ENCODE measurements around the gene RNMT.

The RNMT gene

DNA sequence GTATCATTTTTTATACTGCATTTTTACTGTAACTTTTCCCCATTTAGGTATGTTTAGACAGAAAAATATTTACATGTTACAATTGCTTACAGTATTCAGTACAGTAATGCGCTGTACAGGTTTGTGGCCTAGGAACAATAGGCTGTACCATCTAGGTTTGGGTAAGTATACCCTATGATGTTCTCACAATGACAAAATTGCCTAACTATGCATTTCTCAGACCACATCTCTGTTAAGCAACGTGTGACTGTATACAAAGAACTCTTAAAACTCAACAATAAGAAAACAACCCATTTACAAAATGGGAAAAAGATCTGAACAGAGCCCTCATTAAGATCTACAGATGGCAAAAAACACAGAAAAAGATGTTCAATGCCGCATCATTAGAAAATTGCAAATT is 29.5 kb upstream of the RNMT start:
- no peak overlapping the region for H3K4me3 ChIP-seq
- no peaks in the 10 kb centered on the region for H3K4me1 ChIP-seq
- H3K9ac ChIP-seq, result no peak overlapping the region
- no peak overlapping the region for H3K27ac ChIP-seq
- peaks cover 36 to 60% (median 49%) of the 10 kb centered on the region in 11 experiments for H3K36me3 ChIP-seq
- H4K20me1 ChIP-seq, result peaks cover 0 to 34% (median 0%) of the 10 kb centered on the region in 11 experiments; a peak in 4 of 22 replicates
- H3K9me3 ChIP-seq (replicated peaks in 1 of 11), result peaks cover 74 to 97% (median 89%) of the 10 kb centered on the region in 11 experiments
- no peaks in the 10 kb centered on the region for H3K27me3 ChIP-seq
- no peak overlapping the region for H3K4me2 ChIP-seq
- no peak for TF ChIP-seq Cebpa-rat (IDR thresholded peaks at IDR 0.05)

DNA sequence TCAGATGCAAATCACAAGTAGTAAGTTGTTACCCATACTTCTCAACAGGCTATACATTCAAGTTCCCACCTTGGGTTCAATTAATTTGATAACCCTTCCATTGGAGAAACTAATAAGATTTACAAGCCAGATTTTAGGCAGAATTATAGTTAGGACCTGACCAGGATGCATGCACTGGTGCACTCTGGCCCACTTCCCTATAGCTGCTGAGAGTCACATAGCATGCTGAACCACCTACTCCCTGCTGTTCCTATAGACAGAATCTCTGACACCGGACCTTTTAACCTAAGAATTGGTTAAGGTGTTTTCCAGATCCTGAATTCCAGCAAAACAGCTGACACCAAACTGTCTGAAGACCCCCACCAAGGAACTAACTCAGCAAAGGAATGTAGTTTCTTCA is 26.3 kb upstream of the RNMT start:
- peaks cover 54 to 89% (median 80%) of the 10 kb centered on the region in 11 experiments for H3K36me3 ChIP-seq
- no peak overlapping the region for H3K4me3 ChIP-seq
- no peak for TF ChIP-seq Cebpa-rat (IDR thresholded peaks at IDR 0.05)
- H3K27me3 ChIP-seq, result no peaks in the 10 kb centered on the region
- H3K9ac ChIP-seq, result no peak overlapping the region
- H3K9me3 ChIP-seq (replicated peaks in 1 of 11), result peaks cover 94 to 100% (median 99%) of the 10 kb centered on the region in 11 experiments
- no peak overlapping the region for H3K27ac ChIP-seq
- H4K20me1 ChIP-seq, result peaks cover 0 to 34% (median 0%) of the 10 kb centered on the region in 11 experiments; a peak in 4 of 22 replicates
- H3K4me1 ChIP-seq, result no peaks in the 10 kb centered on the region
- H3K4me2 ChIP-seq, result no peak overlapping the region

DNA sequence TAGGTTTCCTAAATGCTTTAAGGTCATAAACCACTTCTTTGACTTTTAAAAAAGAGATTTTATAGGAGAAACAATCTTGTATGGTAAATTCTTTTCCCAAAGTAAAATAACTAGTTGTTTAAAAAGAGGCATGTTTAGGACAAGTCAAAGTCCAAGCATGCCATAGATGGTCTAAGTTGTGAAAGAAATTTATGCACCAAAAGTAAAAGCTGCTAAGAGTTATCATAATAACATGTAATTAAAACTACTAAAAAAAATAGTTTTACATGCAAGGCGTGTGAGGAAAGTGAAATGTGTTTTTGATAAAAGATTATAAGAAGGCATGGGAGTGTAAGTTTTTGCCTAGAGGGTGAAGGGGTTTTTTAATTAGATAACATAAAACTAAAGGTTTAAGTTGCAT is 22.6 kb upstream of the RNMT start:
- H3K4me3 ChIP-seq, result no peak overlapping the region
- H3K9me3 ChIP-seq (replicated peaks in 1 of 11), result peaks cover 96 to 100% (median 100%) of the 10 kb centered on the region in 11 experiments
- no peaks in the 10 kb centered on the region for H3K27me3 ChIP-seq
- no peak for TF ChIP-seq Cebpa-rat (IDR thresholded peaks at IDR 0.05)
- H3K36me3 ChIP-seq, result peaks cover 70 to 97% (median 90%) of the 10 kb centered on the region in 11 experiments
- H3K4me2 ChIP-seq, result no peak overlapping the region
- H3K27ac ChIP-seq, result no peak overlapping the region
- H4K20me1 ChIP-seq, result peaks cover 0 to 25% (median 0%) of the 10 kb centered on the region in 11 experiments; a peak in 2 of 22 replicates
- H3K4me1 ChIP-seq, result no peaks in the 10 kb centered on the region
- no peak overlapping the region for H3K9ac ChIP-seq

DNA sequence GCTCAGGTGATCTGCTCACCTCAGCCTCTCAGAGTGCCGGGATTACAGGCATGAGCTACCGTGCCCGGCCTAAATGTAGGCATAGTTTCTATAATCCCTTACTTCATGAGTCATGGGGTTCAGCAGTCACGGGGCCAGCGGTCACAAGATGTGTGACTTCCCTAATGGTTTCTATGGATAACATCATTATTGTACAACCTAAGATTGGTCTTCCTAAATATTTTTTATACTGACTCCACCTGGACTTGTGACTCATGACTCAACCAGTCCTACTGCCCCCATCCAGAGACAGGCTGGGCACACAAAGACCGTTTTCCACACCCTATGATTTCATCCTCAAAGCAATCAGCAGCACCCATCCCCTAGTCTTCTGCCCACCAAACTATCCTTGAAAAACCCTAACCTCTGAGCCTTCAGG is 16.1 kb upstream of the RNMT start:
- peaks cover 40 to 81% (median 69%) of the 10 kb centered on the region in 11 experiments for H3K36me3 ChIP-seq
- H3K9me3 ChIP-seq (replicated peaks in 1 of 11), result peaks cover 30 to 75% (median 71%) of the 10 kb centered on the region in 11 experiments
- no peak overlapping the region for H3K9ac ChIP-seq
- H3K27ac ChIP-seq, result peak overlapping the region in 1 of 11 experiments; percentile 17; a peak in 2 of 22 replicates
- H3K4me2 ChIP-seq, result 0 out of 22 replicates have a peak overlapping the region, but pooled peaks of 1 of the 11 experiments have one; percentile 5
- no peaks in the 10 kb centered on the region for H3K27me3 ChIP-seq
- H3K4me1 ChIP-seq, result peaks cover 0 to 12% (median 0%) of the 10 kb centered on the region in 10 experiments; a peak in 1 of 20 replicates
- no peak for TF ChIP-seq Cebpa-rat (IDR thresholded peaks at IDR 0.05)
- no peak overlapping the region for H3K4me3 ChIP-seq
- H4K20me1 ChIP-seq, result peaks cover 0 to 77% (median 23%) of the 10 kb centered on the region in 11 experiments; a peak in 14 of 22 replicates

DNA sequence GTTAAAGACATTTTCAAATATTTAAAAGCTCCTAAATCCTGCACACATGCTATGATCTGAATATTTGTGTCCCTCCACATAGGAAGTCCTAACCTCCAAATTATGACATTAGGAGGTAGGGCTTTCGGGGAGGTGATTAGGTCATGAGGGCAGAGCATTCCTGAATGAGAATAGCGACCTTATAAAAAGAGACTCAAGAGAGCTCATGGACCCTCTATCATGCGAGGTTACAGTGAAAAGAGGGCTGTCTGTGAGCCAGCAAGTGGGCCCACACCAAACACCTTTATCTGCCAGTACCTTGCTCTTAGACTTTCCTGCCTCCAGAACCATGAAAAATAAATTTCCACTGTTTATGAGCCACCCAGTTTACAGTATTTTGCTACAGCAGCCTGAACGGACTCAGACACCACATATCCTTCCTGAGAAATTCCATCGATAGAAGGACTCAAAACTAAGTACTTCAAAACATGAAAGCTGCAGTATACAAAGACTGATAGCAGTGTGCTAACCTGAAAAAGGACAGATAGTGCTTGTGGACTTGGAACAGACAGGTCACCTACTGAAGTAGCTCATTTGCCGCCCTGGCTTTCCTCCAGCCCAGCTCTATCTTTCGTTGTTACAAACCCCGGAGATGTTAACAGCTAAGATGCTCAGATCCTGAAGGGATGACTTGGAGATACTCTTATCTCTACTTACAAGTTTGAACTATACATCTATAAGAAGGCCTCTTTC is 13.9 kb upstream of the RNMT start:
- no peak overlapping the region for H3K4me2 ChIP-seq
- H3K9ac ChIP-seq, result no peak overlapping the region

DNA sequence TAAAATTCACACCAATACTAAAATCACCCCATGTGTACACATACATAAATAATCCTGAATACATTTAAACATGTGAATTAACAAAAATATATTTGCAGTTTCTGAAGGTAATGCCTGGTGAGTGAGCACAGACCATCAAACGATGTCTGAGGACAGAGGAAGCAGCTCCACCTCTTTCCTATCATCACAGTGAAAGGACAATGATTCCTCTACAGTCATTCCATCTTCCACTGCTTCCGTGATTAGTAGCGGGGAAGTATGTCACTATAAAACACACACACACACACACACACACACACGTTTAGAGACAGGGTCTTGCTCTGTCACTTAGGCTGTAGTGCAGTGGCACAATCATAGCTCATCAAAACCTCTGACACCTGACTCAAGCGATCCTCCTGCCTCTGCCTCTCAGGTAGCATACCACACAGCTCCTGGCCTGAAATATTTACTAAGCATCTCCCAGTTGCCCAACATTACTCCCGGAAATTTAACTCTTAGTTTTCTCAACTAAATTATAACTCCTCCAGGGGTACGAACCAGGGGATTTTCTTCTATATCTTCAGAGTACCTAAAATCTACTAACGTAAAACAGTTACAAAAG is 12.9 kb upstream of the RNMT start:
- TF ChIP-seq Cebpa-rat (IDR thresholded peaks at IDR 0.05), result no peak

More for the DNA sequence above, 13.9 kb upstream of the RNMT start:
- H3K27me3 ChIP-seq, result no peaks in the 10 kb centered on the region
- H3K4me1 ChIP-seq, result peaks cover 0 to 12% (median 0%) of the 10 kb centered on the region in 10 experiments; a peak in 1 of 20 replicates
- no peak overlapping the region for H3K27ac ChIP-seq
- peaks cover under 1 to 99% (median 37%) of the 10 kb centered on the region in 11 experiments; a peak in 14 of 22 replicates for H4K20me1 ChIP-seq
- H3K9me3 ChIP-seq (replicated peaks in 1 of 11), result peaks cover 24 to 70% (median 66%) of the 10 kb centered on the region in 11 experiments
- peaks cover 28 to 79% (median 61%) of the 10 kb centered on the region in 11 experiments; a peak in 21 of 22 replicates for H3K36me3 ChIP-seq
- TF ChIP-seq Cebpa-rat (IDR thresholded peaks at IDR 0.05), result no peak
- H3K4me3 ChIP-seq, result no peak overlapping the region

DNA sequence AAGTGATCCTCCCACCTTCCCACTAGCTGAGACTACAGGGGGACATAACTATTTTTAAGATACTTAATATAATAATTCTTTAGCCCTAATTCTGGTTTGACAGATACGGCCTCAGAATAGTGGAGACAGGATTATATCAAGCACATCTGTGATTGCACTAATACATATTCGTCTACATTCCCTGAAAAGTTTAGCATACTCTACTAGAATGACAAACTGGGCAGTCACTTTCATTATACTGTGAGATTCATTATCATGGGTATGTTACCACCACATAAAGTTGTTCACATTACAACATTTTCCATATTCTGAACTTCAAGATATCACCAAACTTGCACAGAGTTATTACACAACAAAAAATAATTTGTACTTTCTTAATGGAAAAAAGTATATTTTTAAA is 11.1 kb upstream of the RNMT start:
- no peak overlapping the region for H3K4me2 ChIP-seq
- no peak overlapping the region for H3K9ac ChIP-seq
- H3K27ac ChIP-seq, result no peak overlapping the region
- no peak for TF ChIP-seq Cebpa-rat (IDR thresholded peaks at IDR 0.05)
- H3K27me3 ChIP-seq, result no peaks in the 10 kb centered on the region
- no peak overlapping the region for H3K4me3 ChIP-seq
- peaks cover 12 to 94% (median 47%) of the 10 kb centered on the region in 11 experiments; a peak in 15 of 22 replicates for H4K20me1 ChIP-seq
- H3K9me3 ChIP-seq (replicated peaks in 1 of 11), result peaks cover 27 to 68% (median 64%) of the 10 kb centered on the region in 11 experiments
- H3K36me3 ChIP-seq, result peaks cover 26 to 79% (median 53%) of the 10 kb centered on the region in 11 experiments
- peaks cover 0 to 10% (median 0%) of the 10 kb centered on the region in 10 experiments; a peak in 1 of 20 replicates for H3K4me1 ChIP-seq

More for the DNA sequence above, 12.9 kb upstream of the RNMT start:
- Histone ChIP-seq H3K36me3 (peaks cover 27 to 79% (median 61%) of the 10 kb centered on the region in 11 experiments), H4K20me1 (peaks cover 8 to 97% (median 39%) of the 10 kb centered on the region in 11 experiments; a peak in 14 of 22 replicates), H3K4me2 (no peak overlapping the region), H3K4me1 (peaks cover 0 to 12% (median 0%) of the 10 kb centered on the region in 10 experiments; a peak in 1 of 20 replicates), H3K27ac (no peak overlapping the region), H3K27me3 (no peaks in the 10 kb centered on the region), H3K9ac (no peak overlapping the region), H3K9me3 (replicated peaks in 1 of 11) (peaks cover 25 to 70% (median 66%) of the 10 kb centered on the region in 11 experiments), H3K4me3 (no peak overlapping the region)

DNA sequence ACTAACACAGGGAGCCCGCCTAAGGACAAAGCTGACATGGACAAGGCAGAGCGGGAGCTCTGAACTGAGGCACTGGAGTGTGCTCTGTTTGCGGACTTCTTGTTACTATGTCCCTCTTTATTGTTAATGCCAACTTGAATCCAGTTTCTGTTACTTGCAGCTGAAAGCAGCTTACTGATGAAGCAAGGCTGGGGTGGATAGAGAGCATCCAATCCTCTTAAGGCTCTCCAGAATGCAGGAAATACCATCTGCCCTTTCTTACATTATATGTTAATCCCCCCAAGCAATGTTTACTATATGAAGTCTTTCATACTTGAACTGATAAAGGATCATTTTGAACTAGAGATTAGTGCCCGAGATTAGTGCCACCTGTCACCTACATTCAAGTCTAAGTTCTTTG is 9.6 kb upstream of the RNMT start:
- H3K27ac ChIP-seq, result no peak overlapping the region
- H3K36me3 ChIP-seq, result peaks cover 27 to 79% (median 54%) of the 10 kb centered on the region in 11 experiments
- no peak for TF ChIP-seq Cebpa-rat (IDR thresholded peaks at IDR 0.05)
- H3K4me3 ChIP-seq, result no peak overlapping the region
- H3K27me3 ChIP-seq, result no peaks in the 10 kb centered on the region
- no peak overlapping the region for H3K9ac ChIP-seq
- no peak overlapping the region for H3K4me2 ChIP-seq
- peaks cover 12 to 94% (median 45%) of the 10 kb centered on the region in 11 experiments; a peak in 18 of 22 replicates for H4K20me1 ChIP-seq
- H3K9me3 ChIP-seq (replicated peaks in 1 of 11), result peaks cover 24 to 60% (median 53%) of the 10 kb centered on the region in 11 experiments
- H3K4me1 ChIP-seq, result no peaks in the 10 kb centered on the region

DNA sequence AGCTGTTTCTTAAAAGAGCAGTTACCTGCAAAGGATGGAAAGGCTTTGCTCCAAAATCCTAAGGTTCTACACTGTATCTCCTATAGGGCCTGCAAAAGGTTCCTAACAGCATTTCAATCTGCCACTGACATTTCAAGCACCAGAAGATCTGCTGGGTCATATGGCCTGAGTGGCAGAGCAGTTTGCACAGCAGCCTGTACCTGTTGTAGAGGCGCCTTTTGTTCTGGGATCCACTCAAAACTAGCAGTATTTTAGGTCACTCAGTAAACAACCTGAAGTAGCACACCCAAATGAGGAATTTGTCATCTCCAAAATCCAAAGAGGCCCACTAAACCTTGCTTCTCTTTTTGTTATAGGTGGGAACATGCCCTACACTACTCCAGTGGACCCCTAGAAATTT is 6.3 kb upstream of the RNMT start:
- TF ChIP-seq Cebpa-rat (IDR thresholded peaks at IDR 0.05), result no peak
- Histone ChIP-seq H3K27ac (no peak overlapping the region), H3K9me3 (replicated peaks in 1 of 11) (peaks cover 24 to 55% (median 48%) of the 10 kb centered on the region in 11 experiments), H3K4me1 (peaks cover 10 to 20% (median 14%) of the 10 kb centered on the region in 10 experiments), H3K4me2 (no peak overlapping the region), H3K27me3 (no peaks in the 10 kb centered on the region), H4K20me1 (peaks cover 11 to 94% (median 46%) of the 10 kb centered on the region in 11 experiments; a peak in 18 of 22 replicates), H3K36me3 (peaks cover 35 to 78% (median 59%) of the 10 kb centered on the region in 11 experiments), H3K4me3 (no peak overlapping the region), H3K9ac (no peak overlapping the region)
